GM12865 (cell line): ENCODE measurements around the gene MVB12B.

ENCODE experiments used
- DNase-seq: peaks from one replicate; pipeline ENCODE4 v3.0.0; 2010; ENCODE audit warnings: low read depth
- H3K4me3 ChIP-seq: 2 replicates; pipeline ENCODE4 v1.5.1; 2011; ENCODE audit warnings: mild to moderate bottlenecking, low read depth, low read length, control low read depth
- TF ChIP-seq, protein P1 (sequence below): IDR thresholded peaks from 2 replicates; pipeline ENCODE4 v1.5.1; 2011; ENCODE audit warnings: low read length, control low read depth, low read depth, inconsistent platforms; ENCODE audit not compliant: insufficient read depth; ENCODE audit errors: missing control alignments

MVB12B gene

DNA sequence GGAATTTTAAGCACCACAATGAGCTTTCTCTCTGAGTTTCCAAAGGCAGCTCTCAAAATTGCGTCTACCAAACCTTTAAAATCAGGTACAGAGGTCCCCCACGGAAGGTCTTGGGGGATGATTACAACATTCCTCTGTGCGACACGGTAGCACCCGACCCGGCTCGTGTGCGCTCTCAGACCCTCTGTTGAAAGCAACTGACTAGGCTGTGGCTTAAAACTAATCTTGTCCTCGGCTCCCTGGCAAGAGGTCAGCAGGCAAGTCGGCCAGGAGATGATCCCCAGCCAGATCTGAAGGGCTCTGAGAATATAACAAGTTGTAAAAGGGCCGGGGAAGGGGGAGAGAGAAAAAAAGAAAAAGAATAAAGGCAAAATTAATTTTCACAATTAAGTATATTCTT lies 194.5 kb downstream of the MVB12B start:
- TF ChIP-seq, protein P1, sequence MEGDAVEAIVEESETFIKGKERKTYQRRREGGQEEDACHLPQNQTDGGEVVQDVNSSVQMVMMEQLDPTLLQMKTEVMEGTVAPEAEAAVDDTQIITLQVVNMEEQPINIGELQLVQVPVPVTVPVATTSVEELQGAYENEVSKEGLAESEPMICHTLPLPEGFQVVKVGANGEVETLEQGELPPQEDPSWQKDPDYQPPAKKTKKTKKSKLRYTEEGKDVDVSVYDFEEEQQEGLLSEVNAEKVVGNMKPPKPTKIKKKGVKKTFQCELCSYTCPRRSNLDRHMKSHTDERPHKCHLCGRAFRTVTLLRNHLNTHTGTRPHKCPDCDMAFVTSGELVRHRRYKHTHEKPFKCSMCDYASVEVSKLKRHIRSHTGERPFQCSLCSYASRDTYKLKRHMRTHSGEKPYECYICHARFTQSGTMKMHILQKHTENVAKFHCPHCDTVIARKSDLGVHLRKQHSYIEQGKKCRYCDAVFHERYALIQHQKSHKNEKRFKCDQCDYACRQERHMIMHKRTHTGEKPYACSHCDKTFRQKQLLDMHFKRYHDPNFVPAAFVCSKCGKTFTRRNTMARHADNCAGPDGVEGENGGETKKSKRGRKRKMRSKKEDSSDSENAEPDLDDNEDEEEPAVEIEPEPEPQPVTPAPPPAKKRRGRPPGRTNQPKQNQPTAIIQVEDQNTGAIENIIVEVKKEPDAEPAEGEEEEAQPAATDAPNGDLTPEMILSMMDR = no peak
- DNase-seq = no peak
- H3K4me3 ChIP-seq = no peak overlapping the region

DNA sequence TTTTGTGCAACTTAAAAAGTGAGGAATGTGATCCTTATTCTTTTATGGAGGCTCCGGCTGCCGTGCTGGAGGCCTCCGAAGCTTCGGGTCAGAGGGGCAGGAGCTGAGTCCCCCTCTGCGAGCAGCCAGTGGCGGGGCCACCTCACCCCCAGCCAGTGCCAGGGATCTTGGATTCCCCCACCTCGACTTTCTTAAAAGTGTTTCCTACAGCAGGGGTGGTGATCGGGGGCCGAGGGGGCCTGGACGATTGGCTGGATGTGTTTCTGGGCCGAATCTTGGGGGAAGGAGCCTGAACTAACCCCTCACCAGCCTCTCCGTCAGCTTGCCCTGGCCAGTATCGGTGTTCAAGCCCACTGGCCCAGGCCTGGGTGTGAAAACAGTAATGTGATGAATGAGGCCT lies 194.9 kb downstream of the MVB12B start:
- H3K4me3 ChIP-seq = no peak overlapping the region
- no peak for DNase-seq
- TF ChIP-seq, protein P1 = no peak

DNA sequence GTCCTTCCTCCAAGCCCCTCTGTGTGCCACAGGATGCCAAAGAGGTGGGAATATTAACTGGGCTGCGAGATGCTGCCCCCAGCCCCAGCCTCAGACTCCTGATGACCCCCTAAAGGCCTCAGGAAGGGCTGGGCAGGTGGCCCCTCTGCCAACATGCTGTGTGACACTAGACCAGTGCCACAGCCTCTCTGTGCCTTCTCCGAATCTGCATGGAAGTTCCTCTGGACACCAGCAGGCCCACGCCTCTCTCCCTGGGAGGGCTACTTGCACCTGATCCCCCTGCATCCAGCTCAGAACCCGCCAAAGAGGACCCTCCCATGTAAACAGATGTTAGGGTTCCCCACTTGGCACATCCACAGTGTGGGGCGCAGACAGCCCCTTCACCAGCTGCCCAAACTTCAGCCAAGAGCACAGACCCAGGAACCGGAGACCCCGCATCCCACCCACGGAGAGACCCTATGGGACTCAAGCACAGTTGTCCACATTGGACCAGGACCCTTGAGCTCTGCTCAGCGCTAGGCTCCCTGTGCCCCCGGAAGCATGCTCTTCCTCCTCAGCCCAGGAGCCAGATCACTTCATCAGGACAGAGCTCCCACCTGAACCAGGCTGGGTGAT lies 195.5 kb downstream of the MVB12B start:
- TF ChIP-seq, protein P1 = no peak
- no peak for DNase-seq
- no peak overlapping the region for H3K4me3 ChIP-seq

DNA sequence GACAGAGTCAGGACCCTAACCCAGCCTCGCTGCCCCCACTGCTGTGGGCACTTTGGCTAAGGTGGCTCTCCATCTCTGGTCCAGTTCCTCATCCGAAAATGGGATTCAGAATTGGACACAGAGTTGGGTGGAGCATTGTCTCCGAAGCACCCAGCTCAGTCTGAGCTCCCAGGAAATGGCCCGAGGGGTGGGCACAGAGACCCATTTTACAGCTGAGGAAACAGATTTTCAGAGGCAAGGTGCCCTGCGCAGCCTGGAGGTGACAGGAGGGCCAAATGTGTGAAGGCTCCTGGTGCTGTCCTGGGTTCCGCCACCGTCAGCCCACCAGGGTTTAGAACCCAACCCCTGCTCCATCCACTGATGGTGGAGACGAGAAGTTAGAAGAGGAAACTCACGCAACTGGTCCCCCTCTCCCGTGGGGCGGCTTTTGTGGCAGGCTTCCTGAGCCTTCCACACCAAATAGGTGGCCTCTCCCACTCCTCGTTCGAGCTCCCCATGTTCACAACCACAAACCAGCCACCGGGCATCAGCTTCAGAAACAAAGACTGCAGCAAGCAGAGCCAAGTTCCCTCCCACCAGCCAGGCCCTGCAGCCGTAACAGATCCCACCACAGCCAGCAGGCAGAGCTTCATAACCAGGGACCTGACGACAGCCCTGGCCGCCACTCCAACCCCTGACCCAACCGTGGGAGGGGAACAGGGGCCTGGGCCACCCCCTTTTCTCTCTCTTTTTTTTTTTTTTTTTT lies 196.2 kb downstream of the MVB12B start:
- no peak for DNase-seq

DNA sequence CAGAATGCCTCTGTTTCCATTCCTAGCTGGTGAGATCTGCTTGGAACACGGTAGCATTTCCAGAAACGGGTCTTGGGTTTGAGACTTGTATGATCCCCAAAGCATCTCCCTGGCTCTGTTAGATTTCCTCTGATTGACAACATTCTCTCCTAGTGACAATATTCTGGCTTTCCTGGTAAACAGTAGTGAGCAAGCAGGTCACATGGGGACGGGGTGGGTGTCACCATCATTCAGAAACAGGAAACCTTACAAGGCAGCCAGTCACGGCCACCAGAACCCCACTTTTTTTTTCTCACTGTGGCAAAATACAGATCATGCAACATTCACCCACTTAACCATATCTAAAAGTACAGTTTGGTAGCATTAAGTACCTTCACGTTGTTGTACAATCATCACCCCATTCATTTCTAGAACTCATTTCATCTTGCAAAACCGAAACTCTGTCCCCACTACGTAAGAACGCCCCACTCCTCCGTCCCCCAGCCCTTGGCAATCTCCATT lies 197.0 kb downstream of the MVB12B start:
- TF ChIP-seq, protein P1 = no peak
- H3K4me3 ChIP-seq = no peak overlapping the region
- DNase-seq = no peak

More for the DNA sequence above, 196.2 kb downstream of the MVB12B start:
- H3K4me3 ChIP-seq = no peak overlapping the region
- TF ChIP-seq, protein P1 = no peak

DNA sequence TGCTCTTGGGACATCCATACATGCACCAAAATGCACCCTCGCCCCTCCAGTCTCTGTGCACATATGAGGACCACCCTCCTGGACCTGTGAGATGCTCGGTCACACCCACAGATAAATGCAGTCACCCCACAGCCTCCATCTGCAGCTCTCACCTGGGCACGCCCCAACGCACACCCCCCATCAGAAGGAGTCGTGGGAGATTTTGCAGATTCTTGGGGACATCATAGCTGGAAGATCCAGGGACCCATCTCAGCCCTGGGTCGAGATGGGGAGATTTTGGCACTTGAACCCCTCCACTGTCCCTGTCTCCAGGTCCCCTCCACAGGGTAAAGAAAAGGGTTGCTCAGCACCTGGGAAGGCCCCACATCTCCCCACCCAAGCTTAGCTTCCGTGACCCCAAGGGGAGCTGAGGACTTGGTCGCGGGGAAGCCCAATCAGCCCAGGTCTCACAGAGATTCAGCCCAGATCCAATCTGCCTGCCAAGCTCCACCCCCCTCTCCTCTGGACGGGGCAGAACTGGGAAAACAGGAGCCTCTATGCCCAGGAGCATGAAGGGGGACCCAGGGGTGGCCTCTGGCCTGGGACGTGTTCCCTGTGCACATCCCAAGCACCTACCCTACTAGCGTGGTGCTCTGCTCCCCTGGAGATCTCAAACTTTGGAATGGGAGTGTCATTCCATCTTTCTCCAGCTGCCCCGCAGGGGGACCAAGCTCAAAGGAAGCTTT lies 197.9 kb downstream of the MVB12B start:
- TF ChIP-seq, protein P1 = no peak
- H3K4me3 ChIP-seq = no peak overlapping the region
- no peak for DNase-seq
